Panc1 (cell line): Measurements from ENCODE around the gene NFU1. TPM values are rescaled to one million over a fixed set of nuclear protein-coding genes. Genes with fewer than 3 reads are reported as not detected.
"Not testable (repeated sequence)": the region's sequence is repeated elsewhere in the genome, so short reads cannot be mapped to it uniquely, and the experiment has no call there.

Source experiments
- ATAC-seq: fragments of 200-7000 bp; cut with Tn5 transposase; 2 replicates; pipeline ENCODE4 v1.9.1; 2020; ENCODE audit warnings: mild to moderate bottlenecking, moderate library complexity
- BruUV-seq: library from RNA; stranded (reverse); fragments of 400-500 nt; replicated peaks from 2 replicates; lab custom pipeline; 2021; lab: Mats Ljungman, UMichigan
- CTCF ChIA-PET: fragments of 300-600 bp; sonication (Branson Sonifier 250); formaldehyde crosslinking; loops from one replicate; lab custom pipeline; 2022; ENCODE audit warnings: antibody characterized with exemption; lab: Charles Lee
- POLR2A ChIA-PET: fragments of 300-600 bp; sonication (Branson Sonifier 250); formaldehyde crosslinking; loops from one replicate; lab custom pipeline; 2022; ENCODE audit warnings: antibody characterized with exemption; lab: Charles Lee
- DNase-seq: peaks from one replicate; pipeline ENCODE4 v3.0.0-alpha.2; 2010; ENCODE audit warnings: low read depth, low spot score
- H3K27ac ChIP-seq: 2 replicates; pipeline ENCODE4 v1.5.1; 2011; ENCODE audit warnings: mild to moderate bottlenecking, low read length, inconsistent platforms
- H3K27me3 ChIP-seq: fragments of 200-500 bp; sonication (Bioruptor generic); 2 replicates; pipeline ENCODE4 v1.6.0; 2014; ENCODE audit warnings: low read length, inconsistent platforms; ENCODE audit not compliant: control insufficient read depth, insufficient read depth
- H3K36me3 ChIP-seq: fragments of 200-500 bp; sonication (Bioruptor generic); 2 replicates; pipeline ENCODE4 v1.5.1; 2014; ENCODE audit warnings: inconsistent platforms, mild to moderate bottlenecking, low read length, moderate library complexity; ENCODE audit not compliant: control insufficient read depth, insufficient read depth
- H3K4me1 ChIP-seq: 2 replicates; pipeline ENCODE4 v1.5.1; 2011; ENCODE audit warnings: inconsistent platforms, mild to moderate bottlenecking, low read length, moderate library complexity; ENCODE audit not compliant: control insufficient read depth, insufficient read depth
- H3K4me3 ChIP-seq, 2 experiments: 2 replicates each; pipeline ENCODE4 v1.5.1; 2011 to 2012; ENCODE audit warnings: low read depth in 2 of 2, low read length in 2 of 2, mild to moderate bottlenecking in 2 of 2, inconsistent platforms in 1 of 2, moderate library complexity in 1 of 2
- H3K9me3 ChIP-seq: fragments of 200-500 bp; sonication (Bioruptor generic); 2 replicates; pipeline ENCODE4 v1.5.1; 2014; ENCODE audit warnings: low read depth, mild to moderate bottlenecking, inconsistent platforms, low read length, moderate library complexity; ENCODE audit not compliant: control insufficient read depth, insufficient read depth
- POLR2AphosphoS5 ChIP-seq: IDR thresholded peaks from 2 replicates; pipeline ENCODE4 v1.6.1; 2012; ENCODE audit warnings: mild to moderate bottlenecking, low read depth, low read length, moderate library complexity
- REST ChIP-seq, 2 experiments: IDR thresholded peaks; 2 replicates each; pipeline ENCODE4 v1.6.1; 2011 to 2012; ENCODE audit warnings: low read depth in 2 of 2, control low read depth in 1 of 2, low read length in 1 of 2, mild to moderate bottlenecking in 1 of 2, moderate library complexity in 1 of 2; ENCODE audit not compliant: insufficient read depth in 1 of 2
- SIN3A ChIP-seq: IDR thresholded peaks from 2 replicates; pipeline ENCODE4 v1.6.1; 2012; ENCODE audit warnings: low read depth, mild to moderate bottlenecking, low read length, moderate library complexity, borderline replicate concordance; ENCODE audit not compliant: insufficient read depth
- TCF7L2 ChIP-seq: IDR thresholded peaks from 2 replicates; pipeline ENCODE4 v1.6.1; 2011; ENCODE audit warnings: mild to moderate bottlenecking, low read depth, low read length, inconsistent platforms
- in situ Hi-C: cut with HindIII; loops from 2 replicates; pipeline ENCODE4 v1.10.0; 2016; ENCODE audit warnings: low sequenced_read_pairs, low pct_unique_long_range_greater_than_20kb
- intact Hi-C: fragments of 100-400 bp; cut with micrococcal nuclease; formaldehyde crosslinking; loops from one replicate; pipeline ENCODE4 v1.10.0; 2022; ENCODE audit not compliant: unreplicated experiment
- total RNA-seq: library from RNA; stranded (reverse); gene quantifications from one replicate; pipeline ENCODE4 v1.2.1, GENCODE V29; 2021; ENCODE audit not compliant: unreplicated experiment
- TF ChIP-seq, protein P1 (sequence below): fragments of 450-650 bp; IDR thresholded peaks from 2 replicates; pipeline ENCODE4 v1.5.1; 2017; ENCODE audit warnings: mild to moderate bottlenecking

The NFU1 gene
- total RNA-seq, 1 experiment from 2014 or later: 42.9 TPM

GRCh38 chr2:69356471-69356870 lies 80.8 kb downstream of the NFU1 start:
- ATAC-seq (no peak), DNase-seq (no peak)
- ChIA-PET CTCF (no interaction called here), POLR2A (no interaction called here)
- in situ Hi-C loops: no loop called here
- BruUV-seq: no TSS peak
- H3K36me3 ChIP-seq: peaks cover 26% of the 10 kb centered on the region
- H3K4me3 ChIP-seq: no peak overlapping the region
- intact Hi-C loops: no loop called here
- TF ChIP-seq SIN3A: no peak
- no peak for TF ChIP-seq POLR2AphosphoS5
- TF ChIP-seq REST (IDR thresholded peaks at IDR 0.05; ENCODE audit: insufficient read depth in 1 of 2, low read depth in 2 of 2, low read length in 1 of 2): no peak
- no peak for TF ChIP-seq TCF7L2
- TF ChIP-seq, protein P1, sequence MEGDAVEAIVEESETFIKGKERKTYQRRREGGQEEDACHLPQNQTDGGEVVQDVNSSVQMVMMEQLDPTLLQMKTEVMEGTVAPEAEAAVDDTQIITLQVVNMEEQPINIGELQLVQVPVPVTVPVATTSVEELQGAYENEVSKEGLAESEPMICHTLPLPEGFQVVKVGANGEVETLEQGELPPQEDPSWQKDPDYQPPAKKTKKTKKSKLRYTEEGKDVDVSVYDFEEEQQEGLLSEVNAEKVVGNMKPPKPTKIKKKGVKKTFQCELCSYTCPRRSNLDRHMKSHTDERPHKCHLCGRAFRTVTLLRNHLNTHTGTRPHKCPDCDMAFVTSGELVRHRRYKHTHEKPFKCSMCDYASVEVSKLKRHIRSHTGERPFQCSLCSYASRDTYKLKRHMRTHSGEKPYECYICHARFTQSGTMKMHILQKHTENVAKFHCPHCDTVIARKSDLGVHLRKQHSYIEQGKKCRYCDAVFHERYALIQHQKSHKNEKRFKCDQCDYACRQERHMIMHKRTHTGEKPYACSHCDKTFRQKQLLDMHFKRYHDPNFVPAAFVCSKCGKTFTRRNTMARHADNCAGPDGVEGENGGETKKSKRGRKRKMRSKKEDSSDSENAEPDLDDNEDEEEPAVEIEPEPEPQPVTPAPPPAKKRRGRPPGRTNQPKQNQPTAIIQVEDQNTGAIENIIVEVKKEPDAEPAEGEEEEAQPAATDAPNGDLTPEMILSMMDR: no peak
- no peaks in the 10 kb centered on the region for H3K4me1 ChIP-seq
- no peaks in the 10 kb centered on the region for H3K27me3 ChIP-seq
- H3K27ac ChIP-seq: no peak overlapping the region
- no peaks in the 10 kb centered on the region for H3K9me3 ChIP-seq

- peaks cover 34% of the 10 kb centered on the region for H3K36me3 ChIP-seq
- in situ Hi-C loops, CTCF ChIA-PET: not testable (repeated sequence)
Observed at GRCh38 chr2:69354976-69355375, 82.3 kb downstream of the NFU1 start.

GRCh38 chr2:69353360-69353759 lies 83.9 kb downstream of the NFU1 start:
- POLR2A ChIA-PET: no interaction called here
- CTCF ChIA-PET: no interaction called here
- peaks cover 37% of the 10 kb centered on the region for H3K36me3 ChIP-seq

More at GRCh38 chr2:69354976-69355375, 82.3 kb downstream of the NFU1 start:
- H3K4me3 ChIP-seq, ATAC-seq, BruUV-seq, DNase-seq, H3K4me1 ChIP-seq, intact Hi-C loops, H3K9me3 ChIP-seq, H3K27me3 ChIP-seq, H3K27ac ChIP-seq: not testable (repeated sequence)
- POLR2A ChIA-PET: interaction anchor here (0.6 kb wide), 1 partner anchor 161 kb away, joined by 4 read pairs; no protein-coding TSS in a partner anchor

More at GRCh38 chr2:69353360-69353759, 83.9 kb downstream of the NFU1 start:
- H3K27me3 ChIP-seq: no peaks in the 10 kb centered on the region
- no peaks in the 10 kb centered on the region for H3K9me3 ChIP-seq
- H3K27ac ChIP-seq: no peak overlapping the region
- BruUV-seq: no TSS peak
- no peak for DNase-seq
- in situ Hi-C loops: no loop called here
- intact Hi-C loops: no loop called here
- H3K4me3 ChIP-seq: no peak overlapping the region
- H3K4me1 ChIP-seq: no peaks in the 10 kb centered on the region
- no peak for TF ChIP-seq TCF7L2
- TF ChIP-seq REST (IDR thresholded peaks at IDR 0.05; ENCODE audit: insufficient read depth in 1 of 2, low read depth in 2 of 2, low read length in 1 of 2): no peak
- TF ChIP-seq SIN3A: no peak
- TF ChIP-seq, protein P1: no peak
- no peak for TF ChIP-seq POLR2AphosphoS5
- no peak for ATAC-seq
